Neural progenitor cell (in vitro differentiated cells): ENCODE data around the gene TMEM143.

Source experiments
- EZH2 ChIP-seq: fragments of 200-600 bp; sonication (generic); IDR thresholded peaks from 2 replicates; pipeline ENCODE4 v1.6.1; 2017; ENCODE audit warnings: antibody characterized with exemption, mild to moderate bottlenecking, moderate library complexity
- EZH2phosphoT487 ChIP-seq: fragments of 200-600 bp; sonication (generic); IDR thresholded peaks from 2 replicates; pipeline ENCODE4 v1.6.1; 2017; ENCODE audit warnings: antibody characterized with exemption
- TF ChIP-seq, protein P1 (sequence below): fragments of 200-600 bp; sonication (generic); IDR thresholded peaks from 2 replicates; pipeline ENCODE4 v1.5.1; 2017; ENCODE audit warnings: antibody characterized with exemption, mild to moderate bottlenecking

DNA sequence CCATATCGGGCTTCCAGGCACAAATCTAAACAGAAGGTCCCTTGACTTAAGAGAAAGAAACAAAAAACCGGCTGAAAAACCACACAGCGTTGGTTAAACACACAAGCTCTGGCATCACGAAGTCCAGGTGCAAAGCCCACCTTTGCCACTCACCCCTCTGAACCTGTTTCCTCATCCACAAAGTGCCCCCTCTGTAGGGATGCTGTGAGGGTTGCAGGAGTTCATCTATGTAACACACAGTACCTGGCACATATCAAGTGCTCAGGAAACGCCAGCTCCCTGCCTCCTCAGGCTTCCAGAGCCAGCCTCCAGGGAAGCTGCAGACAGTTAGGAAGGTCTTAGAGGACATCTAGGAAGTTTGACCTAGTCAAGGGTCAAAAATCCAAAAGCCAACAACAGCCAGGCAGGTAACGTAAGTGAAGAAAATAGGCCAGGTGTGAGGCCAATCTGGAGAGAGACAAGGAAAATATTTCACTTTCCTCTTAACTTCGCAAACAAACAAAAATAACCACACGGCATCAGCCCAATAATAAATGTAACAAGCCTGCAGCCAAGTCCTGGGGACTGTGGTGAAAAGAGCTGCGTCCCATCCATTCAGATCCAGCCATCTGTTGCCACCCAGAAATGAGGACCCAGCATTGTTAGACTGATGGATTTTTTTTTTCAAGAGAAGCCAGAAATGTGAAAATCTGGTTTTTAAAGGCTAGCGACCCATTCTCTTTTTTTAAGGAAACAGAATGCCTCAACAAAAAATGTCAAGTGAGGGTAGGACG lies 17.6 kb upstream of the TMEM143 start:
- TF ChIP-seq, protein P1, sequence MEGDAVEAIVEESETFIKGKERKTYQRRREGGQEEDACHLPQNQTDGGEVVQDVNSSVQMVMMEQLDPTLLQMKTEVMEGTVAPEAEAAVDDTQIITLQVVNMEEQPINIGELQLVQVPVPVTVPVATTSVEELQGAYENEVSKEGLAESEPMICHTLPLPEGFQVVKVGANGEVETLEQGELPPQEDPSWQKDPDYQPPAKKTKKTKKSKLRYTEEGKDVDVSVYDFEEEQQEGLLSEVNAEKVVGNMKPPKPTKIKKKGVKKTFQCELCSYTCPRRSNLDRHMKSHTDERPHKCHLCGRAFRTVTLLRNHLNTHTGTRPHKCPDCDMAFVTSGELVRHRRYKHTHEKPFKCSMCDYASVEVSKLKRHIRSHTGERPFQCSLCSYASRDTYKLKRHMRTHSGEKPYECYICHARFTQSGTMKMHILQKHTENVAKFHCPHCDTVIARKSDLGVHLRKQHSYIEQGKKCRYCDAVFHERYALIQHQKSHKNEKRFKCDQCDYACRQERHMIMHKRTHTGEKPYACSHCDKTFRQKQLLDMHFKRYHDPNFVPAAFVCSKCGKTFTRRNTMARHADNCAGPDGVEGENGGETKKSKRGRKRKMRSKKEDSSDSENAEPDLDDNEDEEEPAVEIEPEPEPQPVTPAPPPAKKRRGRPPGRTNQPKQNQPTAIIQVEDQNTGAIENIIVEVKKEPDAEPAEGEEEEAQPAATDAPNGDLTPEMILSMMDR, result no peak
- TF ChIP-seq EZH2 (no peak), EZH2phosphoT487 (no peak)
